Bronchial epithelial cell (primary cell): ENCODE measurements around the gene MCEMP1. TPM values are rescaled to one million over a fixed set of nuclear protein-coding genes. Genes with fewer than 3 reads are reported as not detected.

ENCODE experiments used
- DNase-seq: peaks from one replicate; pipeline ENCODE4 v3.0.0-alpha.2; 2010; ENCODE audit warnings: low read depth
- FAIRE-seq: peaks from 2 replicates; lab custom pipeline; 2011; peaks lifted over from hg19 to GRCh38; lab: Jason Lieb, UNC
- H3K27me3 ChIP-seq: 2 replicates; pipeline ENCODE4 v1.5.1; 2011; ENCODE audit warnings: low read length; ENCODE audit not compliant: control insufficient read depth, insufficient read depth
- H3K36me3 ChIP-seq: 2 replicates; pipeline ENCODE4 v1.5.1; 2011; ENCODE audit warnings: low read length; ENCODE audit not compliant: control insufficient read depth, insufficient read depth
- H3K4me3 ChIP-seq: 2 replicates; pipeline ENCODE4 v1.5.1; 2011; ENCODE audit warnings: mild to moderate bottlenecking, low read depth, low read length, control low read depth
- CTCF ChIP-seq: IDR thresholded peaks from 2 replicates; pipeline ENCODE4 v1.5.1; 2011; ENCODE audit warnings: mild to moderate bottlenecking, moderate library complexity, low read length, control low read depth, inconsistent platforms; ENCODE audit not compliant: insufficient read depth, severe bottlenecking
- total RNA-seq: library from RNA; depleted of rRNA; stranded (reverse); fragments of >200 nt; gene quantifications from 2 replicates; pipeline ENCODE4 v1.2.1, GENCODE V29; 2014

The MCEMP1 gene
- total RNA-seq, 1 donor from 2014 or later = not detected

- H3K27me3 ChIP-seq = no peaks in the 10 kb centered on the region
- H3K4me3 ChIP-seq = no peak overlapping the region
- FAIRE-seq (no peak), DNase-seq (peak; percentile 6)
- peaks cover 6% of the 10 kb centered on the region for H3K36me3 ChIP-seq
- TF ChIP-seq CTCF = no peak
These were observed 2.3 kb downstream of the MCEMP1 start for GRCh38 chr19:7678971-7679751.

- TF ChIP-seq CTCF = no peak
- no peaks in the 10 kb centered on the region for H3K27me3 ChIP-seq
- FAIRE-seq (no peak), DNase-seq (no peak)
- no peak overlapping the region for H3K4me3 ChIP-seq
- H3K36me3 ChIP-seq = peaks cover 6% of the 10 kb centered on the region
These were observed 3.1 kb downstream of the MCEMP1 start for GRCh38 chr19:7679771-7680605.

GRCh38 chr19:7680606-7681339 lies 3.9 kb downstream of the MCEMP1 start, which contains the start of gene TRAPPC5:
Gene TRAPPC5, plus strand, starts transcription at chr19:7680833. Its CDS starts 1,421 bp downstream, at chr19:7682254.
- Histone ChIP-seq H3K4me3 (peak within 1 kb of the TSS; percentile 99), H3K27me3 (no peaks in the 10 kb centered on the region), H3K36me3 (peaks cover 6% of the 10 kb centered on the region)
- FAIRE-seq (no peak), DNase-seq (peak; percentile 42)
- peak; percentile 78 for TF ChIP-seq CTCF

GRCh38 chr19:7681340-7682174 lies 4.7 kb downstream of the MCEMP1 start:
- no peaks in the 10 kb centered on the region for H3K27me3 ChIP-seq
- peaks cover 6% of the 10 kb centered on the region for H3K36me3 ChIP-seq
- TF ChIP-seq CTCF = peak; percentile 78
- FAIRE-seq = no peak
- H3K4me3 ChIP-seq = peak overlapping the region; percentile 99
- DNase-seq = peak; percentile 50
